GM23338 (cell line): Measurements from ENCODE around the gene TMEM128. TPM values are rescaled to one million over a fixed set of nuclear protein-coding genes. Genes with fewer than 3 reads are reported as not detected.

Experiments
- ATAC-seq: fragments of 200-7000 bp; cut with Tn5 transposase; 3 replicates; pipeline ENCODE4 v1.9.1; 2020
- DNase-seq: peaks from one replicate; pipeline ENCODE4 v3.0.0-alpha.2; 2015; ENCODE audit warnings: low spot score
- H2AFZ ChIP-seq: fragments of 200-600 bp; sonication (generic); 2 replicates; pipeline ENCODE4 v1.8.0; 2016; ENCODE audit warnings: antibody characterized with exemption, mild to moderate bottlenecking, moderate library complexity
- H3F3A ChIP-seq: fragments of 200-600 bp; sonication (generic); replicated peaks from 2 replicates; pipeline ENCODE4 v1.8.0; 2017; ENCODE audit warnings: antibody characterized with exemption, mixed run types, low read depth
- H3K27ac ChIP-seq: fragments of 200-600 bp; sonication (generic); 2 replicates; pipeline ENCODE4 v1.6.1; 2016; ENCODE audit warnings: low read depth
- H3K27me3 ChIP-seq: fragments of 200-600 bp; sonication (generic); 2 replicates; pipeline ENCODE4 v1.8.0; 2016; ENCODE audit warnings: mild to moderate bottlenecking, mixed run types, moderate library complexity; ENCODE audit not compliant: insufficient read depth
- H3K36me3 ChIP-seq: fragments of 200-600 bp; sonication (generic); 2 replicates; pipeline ENCODE4 v1.8.0; 2016; ENCODE audit warnings: mild to moderate bottlenecking; ENCODE audit not compliant: insufficient read depth
- H3K4me1 ChIP-seq: fragments of 200-600 bp; sonication (generic); 2 replicates; pipeline ENCODE4 v1.8.0; 2016; ENCODE audit warnings: mild to moderate bottlenecking, moderate library complexity; ENCODE audit not compliant: insufficient read depth
- H3K4me2 ChIP-seq: fragments of 200-600 bp; sonication (generic); 2 replicates; pipeline ENCODE4 v1.7.1; 2017; ENCODE audit warnings: mixed run types
- H3K4me3 ChIP-seq: fragments of 200-600 bp; sonication (generic); 2 replicates; pipeline ENCODE4 v1.6.1; 2016; ENCODE audit warnings: mixed run types
- H3K79me2 ChIP-seq: fragments of 200-600 bp; sonication (generic); replicated peaks from 2 replicates; pipeline ENCODE4 v1.8.0; 2017; ENCODE audit warnings: mild to moderate bottlenecking; ENCODE audit not compliant: insufficient read depth
- H3K9me2 ChIP-seq: fragments of 200-600 bp; sonication (generic); 2 replicates; pipeline ENCODE4 v1.8.0; 2017; ENCODE audit not compliant: insufficient read depth
- H4K20me1 ChIP-seq: fragments of 200-600 bp; sonication (generic); replicated peaks from 2 replicates; pipeline ENCODE4 v1.8.0; 2017; ENCODE audit warnings: mild to moderate bottlenecking; ENCODE audit not compliant: insufficient read depth
- H3K27ac Mint-ChIP-seq: 2 replicates; pipeline ENCODE4 v1.8.0; 2020; ENCODE audit warnings: inconsistent platforms, mild to moderate bottlenecking, moderate library complexity, mixed read lengths
- H3K27me3 Mint-ChIP-seq: 3 replicates; pipeline ENCODE4 v1.8.0; 2022; ENCODE audit warnings: low read depth, mild to moderate bottlenecking, moderate library complexity, mixed read lengths, inconsistent platforms; ENCODE audit not compliant: insufficient read depth, poor library complexity
- H3K36me3 Mint-ChIP-seq: 3 replicates; pipeline ENCODE4 v1.8.0; 2021; ENCODE audit warnings: low read depth, mild to moderate bottlenecking, inconsistent platforms, moderate library complexity, mixed read lengths
- H3K4me1 Mint-ChIP-seq: 3 replicates; pipeline ENCODE4 v1.8.0; 2020; ENCODE audit warnings: mild to moderate bottlenecking, inconsistent platforms, mixed read lengths
- H3K4me3 Mint-ChIP-seq: 3 replicates; pipeline ENCODE4 v1.8.0; 2021; ENCODE audit warnings: moderate library complexity, mild to moderate bottlenecking, inconsistent platforms, mixed read lengths
- H3K9me3 Mint-ChIP-seq: 3 replicates; pipeline ENCODE4 v1.8.0; 2020; ENCODE audit warnings: moderate library complexity, mild to moderate bottlenecking, inconsistent platforms, mixed read lengths
- CREB1 ChIP-seq: fragments of 250-450 bp; sonication (Bioruptor Pico); IDR thresholded peaks from 2 replicates; pipeline ENCODE4 v1.5.0; 2020; ENCODE audit warnings: low read depth, mild to moderate bottlenecking, moderate library complexity
- EZH2 ChIP-seq: fragments of 200-600 bp; sonication (generic); IDR thresholded peaks from one replicate; pipeline ENCODE4 v1.8.0; 2017; ENCODE audit warnings: antibody characterized with exemption, mild to moderate bottlenecking, low read depth; ENCODE audit not compliant: unreplicated experiment
- EZH2phosphoT487 ChIP-seq: fragments of 200-600 bp; sonication (generic); IDR thresholded peaks from one replicate; pipeline ENCODE4 v1.8.1; 2018; ENCODE audit warnings: antibody characterized with exemption; ENCODE audit not compliant: unreplicated experiment
- JUNB ChIP-seq: IDR thresholded peaks from one replicate; pipeline ENCODE4 v1.6.1; 2016; ENCODE audit warnings: antibody characterized with exemption; ENCODE audit not compliant: unreplicated experiment
- NANOG ChIP-seq: IDR thresholded peaks from 2 replicates; pipeline ENCODE4 v1.6.1; 2016; ENCODE audit warnings: antibody characterized with exemption, borderline replicate concordance
- POLR2AphosphoS5 ChIP-seq: IDR thresholded peaks from 2 replicates; pipeline ENCODE4 v1.6.1; 2016; ENCODE audit warnings: antibody characterized with exemption, low read depth
- STAT1 ChIP-seq: IDR thresholded peaks from one replicate; pipeline ENCODE4 v1.6.1; 2016; ENCODE audit warnings: antibody characterized with exemption; ENCODE audit not compliant: unreplicated experiment
- ZNF114 ChIP-seq: fragments of 250-450 bp; sonication (Bioruptor Pico); IDR thresholded peaks from 2 replicates; pipeline ENCODE4 v1.5.0; 2020; ENCODE audit warnings: mild to moderate bottlenecking, moderate library complexity
- ZNF331 ChIP-seq: fragments of 250-450 bp; sonication (Bioruptor Pico); IDR thresholded peaks from 2 replicates; pipeline ENCODE4 v1.5.0; 2020; ENCODE audit warnings: low read depth, mild to moderate bottlenecking, moderate library complexity
- polyA plus RNA-seq: library from polyadenylated mRNA; unstranded; fragments of >200 nt; fragmentation: Nextera tagmentation; extraction: Ambion mirVana; gene quantifications from 2 replicates; pipeline ENCODE4 v1.2.1, GENCODE V29; 2016
- total RNA-seq: library from RNA; depleted of rRNA; stranded (reverse); fragments of >200 nt; shearing (Covaris generic); gene quantifications from 2 replicates; pipeline ENCODE4 v1.2.3, GENCODE V29; 2014
- TF ChIP-seq, protein P1 (sequence below): IDR thresholded peaks from one replicate; pipeline ENCODE4 v1.6.1; 2018; ENCODE audit warnings: antibody characterized with exemption; ENCODE audit not compliant: unreplicated experiment
- TF ChIP-seq, protein P2 (sequence below): IDR thresholded peaks from 2 replicates; pipeline ENCODE4 v1.6.1; 2016; ENCODE audit warnings: antibody characterized with exemption
- TF ChIP-seq, protein P3 (sequence below): fragments of 250-450 bp; sonication (Bioruptor Pico); IDR thresholded peaks from 2 replicates; pipeline ENCODE4 v1.5.0; 2020; ENCODE audit warnings: mild to moderate bottlenecking, moderate library complexity

Gene TMEM128
- total and polyA plus RNA-seq, 2 experiments from 2014 or later: 22.7 to 25.9 TPM

DNA sequence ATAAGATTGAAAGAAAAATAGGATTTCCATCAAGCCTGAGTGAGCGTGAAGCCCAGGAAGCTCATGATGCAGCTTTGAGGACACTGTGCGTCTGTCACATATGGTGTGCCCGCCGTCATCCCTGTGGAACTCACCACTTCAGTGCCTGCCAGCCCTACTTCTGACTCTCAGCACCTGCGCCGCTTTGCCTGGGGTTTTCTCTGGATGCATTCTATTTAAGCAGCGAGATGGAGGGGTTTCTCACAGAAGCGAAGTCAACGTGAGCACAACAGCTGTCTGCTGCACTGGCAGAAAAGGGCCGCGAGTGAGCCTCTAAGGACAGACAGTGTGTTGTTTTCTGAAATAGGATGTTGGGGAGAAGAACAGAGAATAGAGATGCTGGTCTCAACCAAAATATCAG lies 6.2 kb upstream of the TMEM128 start:
- peaks cover 1% of the 10 kb centered on the region; the same call in 1 of the 2 replicates for H3K4me1 ChIP-seq
- no peak overlapping the region for H3K27ac Mint-ChIP-seq
- no peaks in the 10 kb centered on the region for H3K36me3 Mint-ChIP-seq
- H3K9me2 ChIP-seq: no peaks in the 10 kb centered on the region
- TF ChIP-seq, protein P1, sequence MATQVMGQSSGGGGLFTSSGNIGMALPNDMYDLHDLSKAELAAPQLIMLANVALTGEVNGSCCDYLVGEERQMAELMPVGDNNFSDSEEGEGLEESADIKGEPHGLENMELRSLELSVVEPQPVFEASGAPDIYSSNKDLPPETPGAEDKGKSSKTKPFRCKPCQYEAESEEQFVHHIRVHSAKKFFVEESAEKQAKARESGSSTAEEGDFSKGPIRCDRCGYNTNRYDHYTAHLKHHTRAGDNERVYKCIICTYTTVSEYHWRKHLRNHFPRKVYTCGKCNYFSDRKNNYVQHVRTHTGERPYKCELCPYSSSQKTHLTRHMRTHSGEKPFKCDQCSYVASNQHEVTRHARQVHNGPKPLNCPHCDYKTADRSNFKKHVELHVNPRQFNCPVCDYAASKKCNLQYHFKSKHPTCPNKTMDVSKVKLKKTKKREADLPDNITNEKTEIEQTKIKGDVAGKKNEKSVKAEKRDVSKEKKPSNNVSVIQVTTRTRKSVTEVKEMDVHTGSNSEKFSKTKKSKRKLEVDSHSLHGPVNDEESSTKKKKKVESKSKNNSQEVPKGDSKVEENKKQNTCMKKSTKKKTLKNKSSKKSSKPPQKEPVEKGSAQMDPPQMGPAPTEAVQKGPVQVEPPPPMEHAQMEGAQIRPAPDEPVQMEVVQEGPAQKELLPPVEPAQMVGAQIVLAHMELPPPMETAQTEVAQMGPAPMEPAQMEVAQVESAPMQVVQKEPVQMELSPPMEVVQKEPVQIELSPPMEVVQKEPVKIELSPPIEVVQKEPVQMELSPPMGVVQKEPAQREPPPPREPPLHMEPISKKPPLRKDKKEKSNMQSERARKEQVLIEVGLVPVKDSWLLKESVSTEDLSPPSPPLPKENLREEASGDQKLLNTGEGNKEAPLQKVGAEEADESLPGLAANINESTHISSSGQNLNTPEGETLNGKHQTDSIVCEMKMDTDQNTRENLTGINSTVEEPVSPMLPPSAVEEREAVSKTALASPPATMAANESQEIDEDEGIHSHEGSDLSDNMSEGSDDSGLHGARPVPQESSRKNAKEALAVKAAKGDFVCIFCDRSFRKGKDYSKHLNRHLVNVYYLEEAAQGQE: no peak
- TF ChIP-seq CREB1 (CRISPR knock-in tag) (no peak), STAT1 (no peak), JUNB (no peak), EZH2phosphoT487 (no peak), POLR2AphosphoS5 (no peak), ZNF114 (CRISPR knock-in tag) (no peak), EZH2 (no peak), NANOG (no peak), ZNF331 (CRISPR knock-in tag) (no peak)
- TF ChIP-seq, protein P2, sequence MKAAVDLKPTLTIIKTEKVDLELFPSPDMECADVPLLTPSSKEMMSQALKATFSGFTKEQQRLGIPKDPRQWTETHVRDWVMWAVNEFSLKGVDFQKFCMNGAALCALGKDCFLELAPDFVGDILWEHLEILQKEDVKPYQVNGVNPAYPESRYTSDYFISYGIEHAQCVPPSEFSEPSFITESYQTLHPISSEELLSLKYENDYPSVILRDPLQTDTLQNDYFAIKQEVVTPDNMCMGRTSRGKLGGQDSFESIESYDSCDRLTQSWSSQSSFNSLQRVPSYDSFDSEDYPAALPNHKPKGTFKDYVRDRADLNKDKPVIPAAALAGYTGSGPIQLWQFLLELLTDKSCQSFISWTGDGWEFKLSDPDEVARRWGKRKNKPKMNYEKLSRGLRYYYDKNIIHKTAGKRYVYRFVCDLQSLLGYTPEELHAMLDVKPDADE: no peak
- TF ChIP-seq, protein P3, sequence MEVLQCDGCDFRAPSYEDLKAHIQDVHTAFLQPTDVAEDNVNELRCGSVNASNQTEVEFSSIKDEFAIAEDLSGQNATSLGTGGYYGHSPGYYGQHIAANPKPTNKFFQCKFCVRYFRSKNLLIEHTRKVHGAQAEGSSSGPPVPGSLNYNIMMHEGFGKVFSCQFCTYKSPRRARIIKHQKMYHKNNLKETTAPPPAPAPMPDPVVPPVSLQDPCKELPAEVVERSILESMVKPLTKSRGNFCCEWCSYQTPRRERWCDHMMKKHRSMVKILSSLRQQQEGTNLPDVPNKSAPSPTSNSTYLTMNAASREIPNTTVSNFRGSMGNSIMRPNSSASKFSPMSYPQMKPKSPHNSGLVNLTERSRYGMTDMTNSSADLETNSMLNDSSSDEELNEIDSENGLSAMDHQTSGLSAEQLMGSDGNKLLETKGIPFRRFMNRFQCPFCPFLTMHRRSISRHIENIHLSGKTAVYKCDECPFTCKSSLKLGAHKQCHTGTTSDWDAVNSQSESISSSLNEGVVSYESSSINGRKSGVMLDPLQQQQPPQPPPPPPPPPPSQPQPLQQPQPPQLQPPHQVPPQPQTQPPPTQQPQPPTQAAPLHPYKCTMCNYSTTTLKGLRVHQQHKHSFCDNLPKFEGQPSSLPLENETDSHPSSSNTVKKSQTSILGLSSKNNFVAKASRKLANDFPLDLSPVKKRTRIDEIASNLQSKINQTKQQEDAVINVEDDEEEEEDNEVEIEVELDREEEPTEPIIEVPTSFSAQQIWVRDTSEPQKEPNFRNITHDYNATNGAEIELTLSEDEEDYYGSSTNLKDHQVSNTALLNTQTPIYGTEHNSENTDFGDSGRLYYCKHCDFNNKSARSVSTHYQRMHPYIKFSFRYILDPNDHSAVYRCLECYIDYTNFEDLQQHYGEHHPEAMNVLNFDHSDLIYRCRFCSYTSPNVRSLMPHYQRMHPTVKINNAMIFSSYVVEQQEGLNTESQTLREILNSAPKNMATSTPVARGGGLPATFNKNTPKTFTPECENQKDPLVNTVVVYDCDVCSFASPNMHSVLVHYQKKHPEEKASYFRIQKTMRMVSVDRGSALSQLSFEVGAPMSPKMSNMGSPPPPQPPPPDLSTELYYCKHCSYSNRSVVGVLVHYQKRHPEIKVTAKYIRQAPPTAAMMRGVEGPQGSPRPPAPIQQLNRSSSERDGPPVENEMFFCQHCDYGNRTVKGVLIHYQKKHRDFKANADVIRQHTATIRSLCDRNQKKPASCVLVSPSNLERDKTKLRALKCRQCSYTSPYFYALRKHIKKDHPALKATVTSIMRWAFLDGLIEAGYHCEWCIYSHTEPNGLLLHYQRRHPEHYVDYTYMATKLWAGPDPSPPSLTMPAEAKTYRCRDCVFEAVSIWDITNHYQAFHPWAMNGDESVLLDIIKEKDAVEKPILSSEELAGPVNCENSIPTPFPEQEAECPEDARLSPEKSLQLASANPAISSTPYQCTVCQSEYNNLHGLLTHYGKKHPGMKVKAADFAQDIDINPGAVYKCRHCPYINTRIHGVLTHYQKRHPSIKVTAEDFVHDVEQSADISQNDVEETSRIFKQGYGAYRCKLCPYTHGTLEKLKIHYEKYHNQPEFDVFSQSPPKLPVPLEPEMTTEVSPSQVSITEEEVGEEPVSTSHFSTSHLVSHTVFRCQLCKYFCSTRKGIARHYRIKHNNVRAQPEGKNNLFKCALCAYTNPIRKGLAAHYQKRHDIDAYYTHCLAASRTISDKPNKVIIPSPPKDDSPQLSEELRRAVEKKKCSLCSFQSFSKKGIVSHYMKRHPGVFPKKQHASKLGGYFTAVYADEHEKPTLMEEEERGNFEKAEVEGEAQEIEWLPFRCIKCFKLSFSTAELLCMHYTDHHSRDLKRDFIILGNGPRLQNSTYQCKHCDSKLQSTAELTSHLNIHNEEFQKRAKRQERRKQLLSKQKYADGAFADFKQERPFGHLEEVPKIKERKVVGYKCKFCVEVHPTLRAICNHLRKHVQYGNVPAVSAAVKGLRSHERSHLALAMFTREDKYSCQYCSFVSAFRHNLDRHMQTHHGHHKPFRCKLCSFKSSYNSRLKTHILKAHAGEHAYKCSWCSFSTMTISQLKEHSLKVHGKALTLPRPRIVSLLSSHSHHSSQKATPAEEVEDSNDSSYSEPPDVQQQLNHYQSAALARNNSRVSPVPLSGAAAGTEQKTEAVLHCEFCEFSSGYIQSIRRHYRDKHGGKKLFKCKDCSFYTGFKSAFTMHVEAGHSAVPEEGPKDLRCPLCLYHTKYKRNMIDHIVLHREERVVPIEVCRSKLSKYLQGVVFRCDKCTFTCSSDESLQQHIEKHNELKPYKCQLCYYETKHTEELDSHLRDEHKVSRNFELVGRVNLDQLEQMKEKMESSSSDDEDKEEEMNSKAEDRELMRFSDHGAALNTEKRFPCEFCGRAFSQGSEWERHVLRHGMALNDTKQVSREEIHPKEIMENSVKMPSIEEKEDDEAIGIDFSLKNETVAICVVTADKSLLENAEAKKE (CRISPR knock-in tag): no peak
- H4K20me1 ChIP-seq: no peaks in the 10 kb centered on the region
- ATAC-seq: no peak
- H3K27me3 ChIP-seq: peaks cover 9% of the 10 kb centered on the region; the same call in 1 of the 2 replicates
- DNase-seq: no peak
- no peaks in the 10 kb centered on the region for H3F3A ChIP-seq
- peaks cover 1% of the 10 kb centered on the region; the same call in 2 of the 3 replicates for H3K4me1 Mint-ChIP-seq
- no peaks in the 10 kb centered on the region for H3K79me2 ChIP-seq
- no peak overlapping the region for H3K4me3 Mint-ChIP-seq
- no peak overlapping the region for H3K4me2 ChIP-seq
- no peak overlapping the region for H3K4me3 ChIP-seq
- no peaks in the 10 kb centered on the region for H3K36me3 ChIP-seq
- H3K27me3 Mint-ChIP-seq: peaks cover 6% of the 10 kb centered on the region
- H2AFZ ChIP-seq: no peak overlapping the region
- no peak overlapping the region for H3K27ac ChIP-seq
- H3K9me3 Mint-ChIP-seq: no peaks in the 10 kb centered on the region
